HUES64 (cell line): ENCODE data around the gene TCEA2.
A peak's percentile ranks its signal among the peaks of the same experiment; 100 is the strongest.

ENCODE experiments used
- H3K27ac ChIP-seq: 2 replicates; pipeline ENCODE4 v1.7.0; 2013; ENCODE audit warnings: low read depth, low read length, inconsistent platforms
- H3K27me3 ChIP-seq: 2 replicates; pipeline ENCODE4 v1.6.1; 2013; ENCODE audit warnings: mild to moderate bottlenecking, low read length; ENCODE audit not compliant: insufficient read depth
- H3K36me3 ChIP-seq: 2 replicates; pipeline ENCODE4 v1.6.1; 2013; ENCODE audit warnings: mild to moderate bottlenecking, low read length; ENCODE audit not compliant: insufficient read depth
- H3K4me1 ChIP-seq: 2 replicates; pipeline ENCODE4 v1.6.1; 2013; ENCODE audit warnings: mild to moderate bottlenecking, low read length, moderate library complexity; ENCODE audit not compliant: insufficient read depth
- H3K4me3 ChIP-seq: 2 replicates; pipeline ENCODE4 v1.5.1; 2013; ENCODE audit warnings: mild to moderate bottlenecking, low read length, moderate library complexity
- H3K9ac ChIP-seq: 2 replicates; pipeline ENCODE4 v1.6.1; 2013; ENCODE audit warnings: mild to moderate bottlenecking, low read depth, low read length
- H3K9me3 ChIP-seq: 2 replicates; pipeline ENCODE4 v1.6.1; 2013; ENCODE audit warnings: low read depth, low read length; ENCODE audit not compliant: insufficient read depth
- WGBS: fragments of 150-250, 120-280 bp; methylation state at CpG from one replicate; pipeline ENCODE4 v1.1.7; 2013; ENCODE audit warnings: missing lambda C conversion rate; 5-methylcytosine and 5-hydroxymethylcytosine counted together

The TCEA2 gene

GRCh38 chr20:64037498-64038213 is 25.3 kb upstream of the TCEA2 start:
- Histone ChIP-seq H3K4me1 (0 out of 2 replicates have a peak, but pooled peaks cover 9% of the 10 kb centered on the region), H3K27ac (no peak overlapping the region), H3K9ac (no peak overlapping the region), H3K4me3 (peak overlapping the region; percentile 65), H3K36me3 (peaks cover 20% of the 10 kb centered on the region), H3K9me3 (no peaks in the 10 kb centered on the region), H3K27me3 (peaks cover 55% of the 10 kb centered on the region)
- WGBS: 17% methylated on average over 36 of the region's 36 CpGs

GRCh38 chr20:64038224-64038564 is 24.8 kb upstream of the TCEA2 start:
- no peak overlapping the region for H3K9ac ChIP-seq
- H3K9me3 ChIP-seq: no peaks in the 10 kb centered on the region
- H3K4me1 ChIP-seq: 0 out of 2 replicates have a peak, but pooled peaks cover 9% of the 10 kb centered on the region
- WGBS: 2% methylated on average over 30 of the region's 30 CpGs
- peaks cover 16% of the 10 kb centered on the region for H3K36me3 ChIP-seq
- no peak overlapping the region for H3K27ac ChIP-seq
- peaks cover 59% of the 10 kb centered on the region for H3K27me3 ChIP-seq
- H3K4me3 ChIP-seq: peak overlapping the region; percentile 65

GRCh38 chr20:64038565-64039292 is 24.3 kb upstream of the TCEA2 start:
- under 1% methylated on average over 91 of the region's 91 CpGs for WGBS
- Histone ChIP-seq H3K9ac (no peak overlapping the region; the same call in 1 of the 2 replicates), H3K9me3 (no peaks in the 10 kb centered on the region), H3K27ac (no peak overlapping the region), H3K36me3 (peaks cover 14% of the 10 kb centered on the region), H3K4me1 (0 out of 2 replicates have a peak, but pooled peaks cover 9% of the 10 kb centered on the region), H3K27me3 (peaks cover 64% of the 10 kb centered on the region), H3K4me3 (peak overlapping the region; percentile 65)

GRCh38 chr20:64039293-64040160 is 23.5 kb upstream of the TCEA2 start:
- no peak overlapping the region for H3K9ac ChIP-seq
- H3K27me3 ChIP-seq: peaks cover 72% of the 10 kb centered on the region
- 0 out of 2 replicates have a peak, but pooled peaks cover 9% of the 10 kb centered on the region for H3K4me1 ChIP-seq
- H3K4me3 ChIP-seq: peak overlapping the region; percentile 65
- 18% methylated on average over 16 of the region's 17 CpGs for WGBS
- H3K27ac ChIP-seq: no peak overlapping the region
- no peaks in the 10 kb centered on the region for H3K9me3 ChIP-seq
- H3K36me3 ChIP-seq: peaks cover 6% of the 10 kb centered on the region

GRCh38 chr20:64040231-64041039 is 22.6 kb upstream of the TCEA2 start:
- Histone ChIP-seq H3K27me3 (peaks cover 81% of the 10 kb centered on the region), H3K36me3 (no peaks in the 10 kb centered on the region), H3K4me3 (no peak overlapping the region), H3K9me3 (no peaks in the 10 kb centered on the region), H3K27ac (no peak overlapping the region), H3K4me1 (peaks cover 12% of the 10 kb centered on the region; the same call in 1 of the 2 replicates), H3K9ac (no peak overlapping the region)
- 85% methylated on average over 12 of the region's 12 CpGs for WGBS

- H3K9me3 ChIP-seq: no peaks in the 10 kb centered on the region
- H3K9ac ChIP-seq: no peak overlapping the region
- no peak overlapping the region for H3K4me3 ChIP-seq
- WGBS: 75% methylated on average over 15 of the region's 15 CpGs
- H3K4me1 ChIP-seq: peaks cover 13% of the 10 kb centered on the region; the same call in 1 of the 2 replicates
- peaks cover 89% of the 10 kb centered on the region for H3K27me3 ChIP-seq
- no peak overlapping the region for H3K27ac ChIP-seq
- no peaks in the 10 kb centered on the region for H3K36me3 ChIP-seq
Observed at GRCh38 chr20:64041040-64041780, 21.8 kb upstream of the TCEA2 start.

GRCh38 chr20:64041781-64042053 is 21.3 kb upstream of the TCEA2 start:
- H3K27me3 ChIP-seq: peaks cover 94% of the 10 kb centered on the region
- no peak overlapping the region for H3K9ac ChIP-seq
- no peaks in the 10 kb centered on the region for H3K9me3 ChIP-seq
- H3K36me3 ChIP-seq: no peaks in the 10 kb centered on the region
- H3K27ac ChIP-seq: no peak overlapping the region
- peaks cover 8% of the 10 kb centered on the region; the same call in 1 of the 2 replicates for H3K4me1 ChIP-seq
- H3K4me3 ChIP-seq: peak overlapping the region; percentile 55
- 26% methylated on average over 8 of the region's 11 CpGs for WGBS

GRCh38 chr20:64042054-64042781 is 20.8 kb upstream of the TCEA2 start:
- H3K4me3 ChIP-seq: peak overlapping the region; percentile 55
- H3K27ac ChIP-seq: no peak overlapping the region
- H3K36me3 ChIP-seq: no peaks in the 10 kb centered on the region
- H3K9me3 ChIP-seq: no peaks in the 10 kb centered on the region
- H3K27me3 ChIP-seq: peaks cover 97% of the 10 kb centered on the region
- H3K9ac ChIP-seq: 0 out of 2 replicates have a peak overlapping the region, but pooled peaks have one; percentile 35
- peaks cover 7% of the 10 kb centered on the region; the same call in 1 of the 2 replicates for H3K4me1 ChIP-seq
- 4% methylated on average over 44 of the region's 55 CpGs for WGBS

GRCh38 chr20:64043768-64044167 is 19.2 kb upstream of the TCEA2 start:
- 93% methylated on average over 9 of the region's 9 CpGs for WGBS
- H3K27ac ChIP-seq: no peak overlapping the region
- H3K4me1 ChIP-seq: peaks cover 7% of the 10 kb centered on the region; the same call in 1 of the 2 replicates
- H3K36me3 ChIP-seq: no peaks in the 10 kb centered on the region
- no peaks in the 10 kb centered on the region for H3K9me3 ChIP-seq
- H3K4me3 ChIP-seq: no peak overlapping the region
- H3K27me3 ChIP-seq: peaks cover 97% of the 10 kb centered on the region
- H3K9ac ChIP-seq: no peak overlapping the region
